ENCODE results near the gene DSCAM. TPM values are rescaled to one million over a fixed set of nuclear protein-coding genes. Genes with fewer than 3 reads are reported as not detected.

The DSCAM gene
- total RNA-seq, 4 donors from 2014 or later: 0.04 to 0.06 TPM; not detected in 2

- no peaks in the 10 kb centered on the region for H3K9me3 ChIP-seq
- 77 to 80% methylated on average over 9 of the region's 9 CpGs for WGBS, 2 donors
- H3K4me1 ChIP-seq: no peaks in the 10 kb centered on the region
- H3K27me3 ChIP-seq: no peaks in the 10 kb centered on the region
- no peak for DNase-seq
- intact Hi-C loops (cut with DNase I): loop anchor here (5.0 kb wide), 1 partner anchor 251 kb away; the partner anchor contains the start of gene PCP4
- TF ChIP-seq CTCF (IDR thresholded peaks at IDR 0.05) (no peak), POLR2A (IDR thresholded peaks at IDR 0.05) (no peak)
- no peaks in the 10 kb centered on the region for H3K36me3 ChIP-seq
- no peak overlapping the region for H3K4me3 ChIP-seq
- no peak overlapping the region for H3K27ac ChIP-seq
Measured at GRCh38 chr21:40118527-40118926, 728.4 kb downstream of the DSCAM start.

DNA sequence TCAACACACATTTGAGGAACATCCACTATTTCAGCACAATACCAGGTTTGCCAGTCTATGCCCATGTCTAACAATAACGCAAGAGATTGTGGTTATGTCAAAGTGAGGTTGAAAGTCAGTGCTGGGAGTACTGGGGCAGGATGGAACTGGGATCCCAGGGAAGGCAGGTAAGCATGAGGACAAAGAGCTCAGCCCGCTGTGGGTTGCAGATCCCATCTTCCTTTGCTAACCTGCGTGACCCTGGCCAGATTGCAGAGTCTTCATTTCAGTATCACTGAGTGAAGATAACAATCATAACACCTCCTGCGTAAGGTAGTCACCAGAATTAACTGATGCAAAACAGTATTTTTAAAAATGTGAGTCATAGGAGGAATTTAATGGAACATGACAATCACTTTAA lies 729.7 kb downstream of the DSCAM start:
- no peaks in the 10 kb centered on the region for H3K36me3 ChIP-seq
- no peaks in the 10 kb centered on the region for H3K4me1 ChIP-seq
- intact Hi-C loops (cut with DNase I): loop anchor here (5.0 kb wide), 1 partner anchor 250 kb away; the partner anchor contains the start of gene PCP4
- no peak overlapping the region for H3K4me3 ChIP-seq
- no peak for TF ChIP-seq POLR2A (IDR thresholded peaks at IDR 0.05)
- no peak for DNase-seq
- no peaks in the 10 kb centered on the region for H3K9me3 ChIP-seq
- 80 to 87% methylated on average over 4 of the region's 4 CpGs for WGBS, 2 donors
- H3K27me3 ChIP-seq: no peaks in the 10 kb centered on the region
- H3K27ac ChIP-seq: peak overlapping the region in 1 of 4 donors; percentile 22

DNA sequence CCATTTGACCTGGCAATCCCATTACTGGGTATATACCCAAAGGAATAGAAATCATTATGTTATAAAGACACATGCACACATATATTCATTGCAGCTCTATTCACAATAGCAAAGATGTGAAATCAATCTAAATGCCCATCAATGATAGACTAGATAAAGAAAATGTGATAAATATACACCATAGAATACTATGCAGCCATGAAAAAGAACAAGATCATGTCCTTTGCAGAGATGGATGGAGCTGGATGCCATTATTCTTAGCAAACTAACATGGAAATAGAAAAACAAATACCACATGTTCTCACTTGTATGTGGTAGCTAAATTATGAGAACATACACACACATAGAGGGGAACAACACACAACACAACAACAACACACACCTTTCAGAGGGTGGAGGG lies 731.2 kb downstream of the DSCAM start:
- H3K27me3 ChIP-seq: no peaks in the 10 kb centered on the region
- no peaks in the 10 kb centered on the region for H3K9me3 ChIP-seq
- H3K27ac ChIP-seq: no peak overlapping the region
- DNase-seq: no peak
- no peak for TF ChIP-seq POLR2A (IDR thresholded peaks at IDR 0.05)
- TF ChIP-seq CTCF (IDR thresholded peaks at IDR 0.05): no peak
- intact Hi-C loops (cut with DNase I): loop anchor here (5.0 kb wide), 1 partner anchor 248 kb away; the partner anchor contains the start of gene PCP4
- H3K36me3 ChIP-seq: no peaks in the 10 kb centered on the region
- H3K4me3 ChIP-seq: no peak overlapping the region
- H3K4me1 ChIP-seq: no peaks in the 10 kb centered on the region

- intact Hi-C loops (cut with DNase I): no loop called here
Measured at GRCh38 chr21:40102682-40103081, 744.3 kb downstream of the DSCAM start.

DNA sequence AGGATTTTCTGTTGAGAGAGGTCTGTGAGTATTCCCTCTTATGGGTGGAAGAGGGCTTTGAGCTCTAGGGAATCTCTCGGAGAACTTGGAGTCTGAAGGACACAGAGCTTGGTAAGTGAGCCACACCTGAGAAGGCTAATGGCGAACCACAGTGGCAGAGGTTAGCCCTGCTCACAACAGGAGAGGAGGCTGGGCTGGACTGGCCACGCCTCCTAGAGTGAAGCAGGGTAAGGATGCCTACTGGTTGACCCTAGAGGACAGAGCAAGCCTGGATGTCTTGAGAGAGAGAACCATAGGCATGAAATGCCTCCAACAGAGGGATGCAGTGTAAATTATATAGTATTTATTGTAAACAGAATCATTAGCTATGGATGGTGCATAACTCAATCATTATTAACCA lies 747.1 kb downstream of the DSCAM start:
- H3K27me3 ChIP-seq: no peaks in the 10 kb centered on the region
- no peak overlapping the region for H3K4me3 ChIP-seq
- TF ChIP-seq POLR2A (IDR thresholded peaks at IDR 0.05): no peak
- TF ChIP-seq CTCF (IDR thresholded peaks at IDR 0.05): no peak
- no peaks in the 10 kb centered on the region for H3K4me1 ChIP-seq
- no peak for DNase-seq
- no peak overlapping the region for H3K27ac ChIP-seq
- no peaks in the 10 kb centered on the region for H3K9me3 ChIP-seq
- 51 to 70% methylated on average over 3 of the region's 3 CpGs for WGBS, 2 donors
- intact Hi-C loops (cut with DNase I): no loop called here
- no peaks in the 10 kb centered on the region for H3K36me3 ChIP-seq

More at GRCh38 chr21:40102682-40103081, 744.3 kb downstream of the DSCAM start:
- Histone ChIP-seq H3K9me3 (no peaks in the 10 kb centered on the region), H3K36me3 (no peaks in the 10 kb centered on the region), H3K27ac (no peak overlapping the region), H3K27me3 (no peaks in the 10 kb centered on the region), H3K4me1 (no peaks in the 10 kb centered on the region), H3K4me3 (no peak overlapping the region)
- TF ChIP-seq POLR2A (IDR thresholded peaks at IDR 0.05) (no peak), CTCF (IDR thresholded peaks at IDR 0.05) (no peak)
- WGBS, 2 donors: 70 to 74% methylated on average over 3 of the region's 3 CpGs
- no peak for DNase-seq

DNA sequence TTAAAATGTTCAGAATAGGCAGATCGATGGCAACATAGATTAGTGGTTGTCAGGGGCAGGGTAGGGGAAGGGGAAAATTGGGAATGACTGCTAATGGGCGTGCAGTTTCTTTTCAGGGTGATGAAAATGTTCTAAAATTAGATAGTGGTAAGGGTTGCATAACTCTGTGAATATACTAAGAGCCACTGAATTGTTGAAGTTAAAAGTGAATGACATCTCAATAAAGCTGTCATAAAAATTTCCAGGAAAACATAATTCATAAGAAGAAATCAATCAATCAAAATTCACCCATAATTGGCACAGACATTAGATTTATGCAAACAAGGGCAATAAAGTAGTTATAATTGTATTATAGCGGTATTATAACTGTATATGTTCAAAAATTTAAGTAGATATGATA lies 751.5 kb downstream of the DSCAM start:
- DNase-seq: no peak
- Histone ChIP-seq H3K36me3 (no peaks in the 10 kb centered on the region), H3K4me1 (no peaks in the 10 kb centered on the region), H3K27me3 (no peaks in the 10 kb centered on the region), H3K27ac (no peak overlapping the region), H3K4me3 (no peak overlapping the region), H3K9me3 (no peaks in the 10 kb centered on the region)
- TF ChIP-seq CTCF (IDR thresholded peaks at IDR 0.05) (no peak), POLR2A (IDR thresholded peaks at IDR 0.05) (no peak)
- intact Hi-C loops (cut with DNase I): no loop called here
- WGBS, 2 donors: 33 to 51% methylated on average over 3 of the region's 3 CpGs
